Mammary epithelial cell (primary cell): Measurements from ENCODE around the gene ZNF408.

Experiments used
- CTCF ChIP-seq, 2 donors: IDR thresholded peaks in 1 of 2; conservative IDR thresholded peaks in 1 of 2; 2 replicates each; pipeline ENCODE4 v1.5.1; 2011 to 2012; ENCODE audit warnings: inconsistent platforms in 2 of 2, low read length in 2 of 2, mild to moderate bottlenecking in 2 of 2, control low read depth in 1 of 2, low read depth in 1 of 2; ENCODE audit not compliant: insufficient read depth in 1 of 2; ENCODE audit errors: extremely low read depth in 1 of 2
- EZH2 ChIP-seq: IDR thresholded peaks from 2 replicates; pipeline ENCODE4 v1.6.1; 2012; ENCODE audit warnings: low read length, inconsistent platforms, borderline replicate concordance

DNA sequence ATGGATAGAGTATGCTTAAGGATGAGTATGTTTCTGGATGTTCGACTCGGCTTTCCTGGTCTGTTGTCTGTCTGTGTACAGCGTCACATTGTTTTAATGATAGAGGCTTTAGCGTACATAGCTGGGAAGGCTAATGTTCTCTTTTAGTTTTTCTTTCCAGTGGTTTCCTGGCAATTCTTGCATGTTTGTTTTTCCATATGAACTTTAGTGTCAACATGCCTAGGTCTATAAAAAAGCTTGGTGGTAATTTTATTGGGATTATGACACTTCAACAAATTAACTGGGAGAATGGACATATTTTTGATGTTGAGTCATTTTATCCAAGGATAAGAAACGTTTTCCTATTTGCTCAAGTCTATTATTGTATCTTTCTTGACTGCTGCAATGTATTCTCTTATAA lies 35.8 kb downstream of the ZNF408 start:
- TF ChIP-seq EZH2 (no peak), CTCF (conservative IDR thresholded peaks at IDR 0.05 in 1 of 2, IDR thresholded peaks at IDR 0.05 in 1 of 2; ENCODE audit: extremely low read depth in 1 of 2, insufficient read depth in 1 of 2, low read depth in 1 of 2, low read length in 2 of 2) (no peak)
